ENCODE measurements around the gene RNF123.

DNA sequence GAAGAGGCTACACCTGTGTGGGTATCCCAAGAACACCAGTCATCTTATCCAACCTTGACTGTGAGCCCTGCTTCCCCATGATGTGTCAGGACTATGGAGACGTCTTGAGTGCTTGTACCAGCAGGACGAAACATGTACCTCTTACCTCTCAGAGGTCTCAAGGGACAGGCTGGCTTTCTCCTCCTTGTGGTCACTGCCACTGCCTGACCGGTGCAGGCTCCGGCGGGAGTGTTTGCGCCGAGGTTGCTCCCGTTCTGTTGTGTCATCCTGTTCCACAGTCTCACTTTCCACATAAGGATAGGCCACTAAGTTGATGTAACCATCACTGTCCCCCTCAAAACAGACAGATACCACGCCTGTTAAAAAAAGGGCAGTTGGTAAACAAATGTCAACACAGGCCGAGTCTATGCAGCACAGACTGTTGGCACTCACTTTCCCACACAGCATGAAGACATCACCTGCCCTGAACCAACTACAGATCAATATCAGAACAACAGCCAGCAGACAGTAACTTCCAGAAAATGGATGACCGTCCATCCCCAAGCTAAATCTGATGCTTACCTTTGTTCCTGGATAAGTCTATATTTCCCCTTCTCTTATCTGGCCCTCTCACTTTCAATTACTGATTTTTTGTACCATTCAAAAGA lies 48.8 kb downstream of the RNF123 start:
- TF ChIP-seq, protein P1, sequence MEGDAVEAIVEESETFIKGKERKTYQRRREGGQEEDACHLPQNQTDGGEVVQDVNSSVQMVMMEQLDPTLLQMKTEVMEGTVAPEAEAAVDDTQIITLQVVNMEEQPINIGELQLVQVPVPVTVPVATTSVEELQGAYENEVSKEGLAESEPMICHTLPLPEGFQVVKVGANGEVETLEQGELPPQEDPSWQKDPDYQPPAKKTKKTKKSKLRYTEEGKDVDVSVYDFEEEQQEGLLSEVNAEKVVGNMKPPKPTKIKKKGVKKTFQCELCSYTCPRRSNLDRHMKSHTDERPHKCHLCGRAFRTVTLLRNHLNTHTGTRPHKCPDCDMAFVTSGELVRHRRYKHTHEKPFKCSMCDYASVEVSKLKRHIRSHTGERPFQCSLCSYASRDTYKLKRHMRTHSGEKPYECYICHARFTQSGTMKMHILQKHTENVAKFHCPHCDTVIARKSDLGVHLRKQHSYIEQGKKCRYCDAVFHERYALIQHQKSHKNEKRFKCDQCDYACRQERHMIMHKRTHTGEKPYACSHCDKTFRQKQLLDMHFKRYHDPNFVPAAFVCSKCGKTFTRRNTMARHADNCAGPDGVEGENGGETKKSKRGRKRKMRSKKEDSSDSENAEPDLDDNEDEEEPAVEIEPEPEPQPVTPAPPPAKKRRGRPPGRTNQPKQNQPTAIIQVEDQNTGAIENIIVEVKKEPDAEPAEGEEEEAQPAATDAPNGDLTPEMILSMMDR (IDR thresholded peaks at IDR 0.05): no peak
- TF ChIP-seq SMAD3 (CRISPR knock-in tag; IDR thresholded peaks at IDR 0.05; ENCODE audit: borderline replicate concordance): no peak
- no peak for TF ChIP-seq ZNF671 (CRISPR knock-in tag; IDR thresholded peaks at IDR 0.05)
- TF ChIP-seq ZNF263 (CRISPR knock-in tag; IDR thresholded peaks at IDR 0.05; ENCODE audit: low read depth): no peak
- TF ChIP-seq, protein P2, sequence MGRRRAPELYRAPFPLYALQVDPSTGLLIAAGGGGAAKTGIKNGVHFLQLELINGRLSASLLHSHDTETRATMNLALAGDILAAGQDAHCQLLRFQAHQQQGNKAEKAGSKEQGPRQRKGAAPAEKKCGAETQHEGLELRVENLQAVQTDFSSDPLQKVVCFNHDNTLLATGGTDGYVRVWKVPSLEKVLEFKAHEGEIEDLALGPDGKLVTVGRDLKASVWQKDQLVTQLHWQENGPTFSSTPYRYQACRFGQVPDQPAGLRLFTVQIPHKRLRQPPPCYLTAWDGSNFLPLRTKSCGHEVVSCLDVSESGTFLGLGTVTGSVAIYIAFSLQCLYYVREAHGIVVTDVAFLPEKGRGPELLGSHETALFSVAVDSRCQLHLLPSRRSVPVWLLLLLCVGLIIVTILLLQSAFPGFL (CRISPR knock-in tag; IDR thresholded peaks at IDR 0.05; ENCODE audit: borderline replicate concordance): no peak
- TF ChIP-seq GTF2I (CRISPR knock-in tag; conservative IDR thresholded peaks at IDR 0.05): no peak
- TF ChIP-seq FOXJ3 (CRISPR knock-in tag; IDR thresholded peaks at IDR 0.05; ENCODE audit: borderline replicate concordance): no peak
- TF ChIP-seq ETV6 (CRISPR knock-in tag; IDR thresholded peaks at IDR 0.05): no peak
- no peak for TF ChIP-seq TP53 (CRISPR knock-in tag; IDR thresholded peaks at IDR 0.05)
- no peak for TF ChIP-seq JUN (CRISPR knock-in tag; IDR thresholded peaks at IDR 0.05)
- no peak for TF ChIP-seq GRHL2 (CRISPR knock-in tag; IDR thresholded peaks at IDR 0.05; ENCODE audit: insufficient replicate concordance, severe bottlenecking)
